ENCODE data around the gene ASS1.

Gene ASS1

DNA sequence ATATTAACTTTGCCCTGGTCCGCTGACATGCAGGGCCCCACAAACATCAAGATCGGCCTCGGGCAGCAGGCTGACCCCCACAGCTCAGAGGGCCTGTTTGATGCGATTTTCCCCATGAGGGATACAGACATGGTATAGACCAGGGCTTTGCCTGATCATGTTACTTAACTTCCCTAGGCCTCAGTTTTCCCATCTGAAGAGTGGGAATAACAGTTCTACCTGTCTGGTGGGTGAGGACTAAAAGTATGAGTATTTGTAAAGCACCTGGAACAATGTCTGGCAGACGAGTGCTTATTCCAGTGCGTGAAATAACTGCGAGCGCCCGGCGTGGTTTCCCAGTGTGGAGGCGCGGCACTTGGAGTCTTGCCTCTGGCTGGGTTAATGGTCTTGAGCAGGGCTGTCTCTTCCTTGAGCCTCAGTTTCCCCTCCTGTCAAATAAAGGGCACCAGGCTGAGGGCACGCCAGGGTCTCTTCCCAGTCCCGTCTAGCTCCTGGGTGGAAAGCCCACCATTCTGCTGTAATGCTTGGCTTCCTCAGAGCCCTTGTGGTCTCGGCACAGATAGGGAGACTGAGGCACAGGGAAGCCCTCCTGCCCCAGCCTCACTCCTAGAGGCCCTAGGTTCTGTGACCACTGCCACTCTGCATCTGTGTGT, 47.2 kb downstream of the ASS1 start:
- H3K4me2 ChIP-seq (ENCODE audit: low read length): no peak overlapping the region
- H3K4me3 ChIP-seq (ENCODE audit: low read length): no peak overlapping the region
- no peaks in the 10 kb centered on the region for H4K20me1 ChIP-seq (ENCODE audit: control insufficient read depth, insufficient read depth, low read depth, low read length)
- no peaks in the 10 kb centered on the region for H3F3A ChIP-seq (ENCODE audit: control insufficient read depth, insufficient read depth)
- no peaks in the 10 kb centered on the region for H3K9me2 ChIP-seq (replicated peaks; ENCODE audit: control insufficient read depth, low read length)
- H3K27ac ChIP-seq (ENCODE audit: low read depth, low read length): no peak overlapping the region
- TF ChIP-seq CTCF (IDR thresholded peaks at IDR 0.05; ENCODE audit: low read depth, low read length, poor library complexity, severe bottlenecking) (no peak), EZH2phosphoT487 (IDR thresholded peaks at IDR 0.05; ENCODE audit: borderline replicate concordance, low read length) (no peak)
- peaks cover 5% of the 10 kb centered on the region; the same call in 1 of the 2 replicates for H3K9me3 ChIP-seq (ENCODE audit: control insufficient read depth, insufficient read depth, low read length)
- H3K79me2 ChIP-seq (ENCODE audit: control insufficient read depth, low read length): no peaks in the 10 kb centered on the region
- H3K4me1 ChIP-seq (ENCODE audit: control insufficient read depth, low read length): no peaks in the 10 kb centered on the region
- H3K36me3 ChIP-seq (ENCODE audit: control insufficient read depth, low read length): no peaks in the 10 kb centered on the region
- no peaks in the 10 kb centered on the region for H3K27me3 ChIP-seq (ENCODE audit: control insufficient read depth, low read length)

DNA sequence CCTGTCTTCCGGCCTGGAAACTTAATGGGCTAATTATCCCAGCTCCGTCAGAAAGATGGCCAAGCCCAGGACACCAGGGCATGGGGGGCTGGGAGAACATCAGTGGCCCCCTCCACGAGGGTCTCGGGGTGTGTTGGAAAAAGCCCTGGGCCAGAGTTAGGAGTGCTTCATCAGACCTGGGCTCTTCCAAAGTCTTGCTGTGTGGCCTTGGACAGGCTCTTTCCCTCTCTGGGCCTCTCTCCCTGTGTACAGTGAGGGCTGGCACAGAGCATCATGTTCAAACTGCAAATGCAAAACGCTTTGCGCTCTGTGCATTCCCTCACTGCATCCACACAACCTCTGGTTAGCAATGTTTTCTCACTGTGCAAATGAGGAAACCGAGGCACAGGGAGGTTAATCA, 48.3 kb downstream of the ASS1 start:
- TF ChIP-seq CTCF (IDR thresholded peaks at IDR 0.05; ENCODE audit: low read depth, low read length, poor library complexity, severe bottlenecking) (no peak), EZH2phosphoT487 (IDR thresholded peaks at IDR 0.05; ENCODE audit: borderline replicate concordance, low read length) (no peak)
- no peaks in the 10 kb centered on the region for H3K79me2 ChIP-seq (ENCODE audit: control insufficient read depth, low read length)
- no peak overlapping the region for H3K4me2 ChIP-seq (ENCODE audit: low read length)
- H3K9me3 ChIP-seq (ENCODE audit: control insufficient read depth, insufficient read depth, low read length): peaks cover 5% of the 10 kb centered on the region; the same call in 1 of the 2 replicates
- no peaks in the 10 kb centered on the region for H3F3A ChIP-seq (ENCODE audit: control insufficient read depth, insufficient read depth)
- H3K4me3 ChIP-seq (ENCODE audit: low read length): no peak overlapping the region
- H4K20me1 ChIP-seq (ENCODE audit: control insufficient read depth, insufficient read depth, low read depth, low read length): no peaks in the 10 kb centered on the region
- no peaks in the 10 kb centered on the region for H3K36me3 ChIP-seq (ENCODE audit: control insufficient read depth, low read length)
- no peaks in the 10 kb centered on the region for H3K27me3 ChIP-seq (ENCODE audit: control insufficient read depth, low read length)
- no peaks in the 10 kb centered on the region for H3K9me2 ChIP-seq (replicated peaks; ENCODE audit: control insufficient read depth, low read length)
- no peaks in the 10 kb centered on the region for H3K4me1 ChIP-seq (ENCODE audit: control insufficient read depth, low read length)
- no peak overlapping the region for H3K27ac ChIP-seq (ENCODE audit: low read depth, low read length)

GRCh38 chr9:130493476-130493875, 48.7 kb downstream of the ASS1 start:
- Histone ChIP-seq H4K20me1 (ENCODE audit: control insufficient read depth, insufficient read depth, low read depth, low read length) (no peaks in the 10 kb centered on the region), H3F3A (ENCODE audit: control insufficient read depth, insufficient read depth) (no peaks in the 10 kb centered on the region), H3K9me3 (ENCODE audit: control insufficient read depth, insufficient read depth, low read length) (peaks cover 5% of the 10 kb centered on the region; the same call in 1 of the 2 replicates), H3K27ac (ENCODE audit: low read depth, low read length) (no peak overlapping the region), H3K9me2 (replicated peaks; ENCODE audit: control insufficient read depth, low read length) (no peaks in the 10 kb centered on the region), H3K79me2 (ENCODE audit: control insufficient read depth, low read length) (no peaks in the 10 kb centered on the region), H3K4me1 (ENCODE audit: control insufficient read depth, low read length) (no peaks in the 10 kb centered on the region), H3K36me3 (ENCODE audit: control insufficient read depth, low read length) (no peaks in the 10 kb centered on the region), H3K4me3 (ENCODE audit: low read length) (no peak overlapping the region), H3K27me3 (ENCODE audit: control insufficient read depth, low read length) (no peaks in the 10 kb centered on the region), H3K4me2 (ENCODE audit: low read length) (no peak overlapping the region)
- TF ChIP-seq EZH2phosphoT487 (IDR thresholded peaks at IDR 0.05; ENCODE audit: borderline replicate concordance, low read length) (no peak), CTCF (IDR thresholded peaks at IDR 0.05; ENCODE audit: low read depth, low read length, poor library complexity, severe bottlenecking) (no peak)
